ENCODE data around the gene TLCD2.

- TF ChIP-seq CEBPB (IDR thresholded peaks at IDR 0.05) (no peak), MAX (IDR thresholded peaks at IDR 0.05) (no peak), EP300 (IDR thresholded peaks at IDR 0.05; ENCODE audit: borderline replicate concordance) (no peak), FOXM1 (IDR thresholded peaks at IDR 0.05; ENCODE audit: borderline replicate concordance, low read depth) (no peak), CREB1 (IDR thresholded peaks at IDR 0.05; ENCODE audit: low read depth) (no peak), TEAD4 (IDR thresholded peaks at IDR 0.05) (no peak), TAF1 (IDR thresholded peaks at IDR 0.05; ENCODE audit: low read depth) (no peak), YY1 (IDR thresholded peaks at IDR 0.05; ENCODE audit: low read depth) (no peak), RAD21 (IDR thresholded peaks at IDR 0.05; ENCODE audit: low read depth) (no peak), NFIC (IDR thresholded peaks at IDR 0.05) (no peak), REST (IDR thresholded peaks at IDR 0.05; ENCODE audit: low read depth) (no peak), EGR1 (IDR thresholded peaks at IDR 0.05) (no peak), USF1 (IDR thresholded peaks at IDR 0.05) (no peak)
These were observed 25.2 kb upstream of the TLCD2 start for GRCh38 chr17:1735418-1735817.
